ENCODE data around the gene DIS3L2. TPM values are rescaled to one million over a fixed set of nuclear protein-coding genes. Genes with fewer than 3 reads are reported as not detected.

DIS3L2 gene
- total and polyA plus RNA-seq, 2 experiments from 2014 or later = 35.5 to 50.1 TPM

DNA sequence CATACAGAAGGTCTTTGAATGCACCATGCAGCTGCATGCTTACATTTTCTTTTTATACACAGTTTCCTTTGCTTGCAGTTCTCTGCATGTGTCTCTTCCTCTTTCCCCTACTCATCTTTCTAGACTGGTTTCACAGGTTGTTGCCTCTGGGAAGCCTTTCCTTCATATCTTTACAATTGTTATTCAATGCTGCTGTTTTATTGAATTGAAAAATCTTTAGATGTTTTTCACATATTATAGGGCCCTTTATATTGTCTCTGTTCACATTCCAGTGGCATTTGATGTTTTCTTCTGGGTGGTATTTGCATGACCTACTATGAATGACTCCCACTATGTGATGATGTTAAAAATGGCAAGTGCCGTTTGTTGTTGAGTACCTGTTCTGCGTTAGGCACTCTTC, 91.1 kb downstream of the DIS3L2 start:
- Histone ChIP-seq H3K36me3 (no peaks in the 10 kb centered on the region), H3K4me3 (no peak overlapping the region), H3K27ac (no peak overlapping the region), H3K4me1 (ENCODE audit: low read depth) (peaks cover 14% of the 10 kb centered on the region), H3K9me3 (ENCODE audit: low read depth) (no peaks in the 10 kb centered on the region), H3K27me3 (no peaks in the 10 kb centered on the region)
- no peak for DNase-seq (ENCODE audit: low read depth in 1 of 2, low spot score in 1 of 2)
- TF ChIP-seq CTCF (IDR thresholded peaks at IDR 0.05; ENCODE audit: low read depth, low read length) = no peak

- no peak for TF ChIP-seq CTCF (IDR thresholded peaks at IDR 0.05; ENCODE audit: low read depth, low read length)
- Histone ChIP-seq H3K27ac (no peak overlapping the region), H3K4me3 (no peak overlapping the region), H3K4me1 (ENCODE audit: low read depth) (peaks cover 14% of the 10 kb centered on the region), H3K27me3 (no peaks in the 10 kb centered on the region), H3K9me3 (ENCODE audit: low read depth) (no peaks in the 10 kb centered on the region), H3K36me3 (no peaks in the 10 kb centered on the region)
- no peak for DNase-seq (ENCODE audit: low read depth in 1 of 2, low spot score in 1 of 2)
These were observed 92.3 kb downstream of the DIS3L2 start for GRCh38 chr2:232053777-232054176.

DNA sequence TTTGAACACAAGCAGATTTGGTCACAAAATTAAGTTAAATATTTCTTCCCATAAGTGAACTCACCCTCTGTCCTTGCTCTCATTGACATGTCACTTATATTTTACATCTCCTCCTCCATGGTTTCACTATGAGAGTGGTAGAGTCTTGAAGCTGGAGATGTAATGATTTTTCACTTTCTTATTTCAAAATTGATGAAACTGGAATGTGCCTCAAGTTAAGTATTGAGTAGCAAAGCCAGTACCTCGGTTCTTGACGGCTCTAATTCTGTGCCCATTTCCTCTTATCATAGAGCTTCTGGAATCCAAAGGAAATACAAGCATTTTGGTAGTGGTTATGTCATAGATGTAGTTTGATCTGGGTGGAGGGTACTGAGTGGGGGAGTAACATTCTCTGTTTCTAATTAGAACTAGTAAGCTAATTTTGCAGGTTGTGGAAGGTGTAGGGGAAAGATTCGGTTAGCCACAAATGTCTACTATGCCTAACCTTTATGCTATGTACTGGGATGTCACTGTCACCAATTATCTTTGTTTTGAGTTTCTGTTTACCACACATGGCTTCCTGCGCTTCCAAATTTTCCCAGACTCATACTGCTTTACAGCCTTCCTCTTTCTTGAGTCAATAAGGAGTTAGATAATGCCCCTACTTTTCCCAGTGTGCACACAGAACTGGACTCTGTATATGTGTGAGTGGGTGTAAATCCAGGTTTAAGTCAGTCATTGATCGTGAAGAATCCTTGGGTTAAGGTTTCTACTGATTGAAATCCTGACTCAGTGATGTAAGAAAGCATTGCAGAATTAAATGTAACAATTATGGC, 96.8 kb downstream of the DIS3L2 start:
- peaks cover 7% of the 10 kb centered on the region for H3K4me1 ChIP-seq (ENCODE audit: low read depth)
- no peak overlapping the region for H3K27ac ChIP-seq
- no peaks in the 10 kb centered on the region for H3K36me3 ChIP-seq
- no peak for TF ChIP-seq CTCF (IDR thresholded peaks at IDR 0.05; ENCODE audit: low read depth, low read length)
- H3K9me3 ChIP-seq (ENCODE audit: low read depth) = no peaks in the 10 kb centered on the region
- no peak overlapping the region for H3K4me3 ChIP-seq
- no peak for DNase-seq (ENCODE audit: low read depth in 1 of 2, low spot score in 1 of 2)
- H3K27me3 ChIP-seq = no peaks in the 10 kb centered on the region

GRCh38 chr2:232058931-232059330, 97.4 kb downstream of the DIS3L2 start:
- Histone ChIP-seq H3K36me3 (no peaks in the 10 kb centered on the region), H3K4me1 (ENCODE audit: low read depth) (peaks cover 7% of the 10 kb centered on the region), H3K27ac (no peak overlapping the region), H3K4me3 (no peak overlapping the region), H3K27me3 (no peaks in the 10 kb centered on the region), H3K9me3 (ENCODE audit: low read depth) (no peaks in the 10 kb centered on the region)
- DNase-seq (ENCODE audit: low read depth in 1 of 2, low spot score in 1 of 2) = no peak
- TF ChIP-seq CTCF (IDR thresholded peaks at IDR 0.05; ENCODE audit: low read depth, low read length) = no peak

DNA sequence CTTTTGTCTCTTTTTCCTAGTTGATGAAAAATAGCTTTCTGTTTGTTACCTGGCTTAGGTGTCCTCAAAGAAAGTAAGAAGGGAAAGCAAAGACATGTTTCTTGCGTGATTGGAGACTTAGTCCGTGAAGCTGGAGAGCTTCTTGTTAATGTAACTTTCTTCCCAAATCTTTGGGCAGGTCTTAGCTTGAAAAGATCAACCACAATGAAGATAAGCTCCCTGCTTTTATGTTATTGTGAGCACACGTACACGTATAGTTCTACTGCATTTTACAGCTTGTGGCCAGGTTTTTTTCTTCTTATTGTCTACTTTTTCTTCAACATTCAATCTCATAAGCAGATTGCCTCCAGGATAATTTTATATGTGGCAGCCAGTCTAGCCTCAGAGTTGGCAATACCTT, 99.8 kb downstream of the DIS3L2 start:
- no peak for TF ChIP-seq CTCF (IDR thresholded peaks at IDR 0.05; ENCODE audit: low read depth, low read length)
- H3K9me3 ChIP-seq (ENCODE audit: low read depth) = no peaks in the 10 kb centered on the region
- no peaks in the 10 kb centered on the region for H3K36me3 ChIP-seq
- no peak overlapping the region for H3K4me3 ChIP-seq
- no peaks in the 10 kb centered on the region for H3K27me3 ChIP-seq
- H3K27ac ChIP-seq = no peak overlapping the region
- no peak for DNase-seq (ENCODE audit: low read depth in 1 of 2, low spot score in 1 of 2)
- no peaks in the 10 kb centered on the region for H3K4me1 ChIP-seq (ENCODE audit: low read depth)

All from cardiac muscle cell (in vitro differentiated cells and primary cell).